H1 (cell line): ENCODE results near the gene CLDN34. TPM values are rescaled to one million over a fixed set of nuclear protein-coding genes. Genes with fewer than 3 reads are reported as not detected.

Experiments used
- ZNF274 ChIP-seq: IDR thresholded peaks from 2 replicates; pipeline ENCODE4 v1.7.0; 2012; ENCODE audit warnings: low read length, borderline replicate concordance; ENCODE audit errors: extremely low read depth
- polyA plus RNA-seq, 7 experiments: library from polyadenylated mRNA; depleted of rRNA in 3 of 7; stranded (reverse) in 5 of 7; unstranded in 2 of 7; fragments of >200 nt in 5 of 7; fragments of 200-250 nt in 2 of 7; gene quantifications; 1 replicate in 5 of 7; 2 replicates in 1 of 7; 4 replicates in 1 of 7; pipeline versions ENCODE4 v1.2.1 to v1.2.3, GENCODE V29; 2011 to 2013; ENCODE audit warnings: missing spikeins in 2 of 7, mixed read lengths in 2 of 7
- total RNA-seq: library from RNA; stranded (reverse); fragmentation: NEBNext Ultra II Directional; extraction: Animal tissue kit (Norgen Biotek cat#: 25700); gene quantifications from 2 replicates; pipeline ENCODE4 v1.2.1, GENCODE V29; 2021

CLDN34 gene
- total and polyA plus RNA-seq, 2 of the 8 experiments (the other 6 are each of a cell fraction or from before 2014, with no cell fraction given), result 0.26 to 0.50 TPM

DNA sequence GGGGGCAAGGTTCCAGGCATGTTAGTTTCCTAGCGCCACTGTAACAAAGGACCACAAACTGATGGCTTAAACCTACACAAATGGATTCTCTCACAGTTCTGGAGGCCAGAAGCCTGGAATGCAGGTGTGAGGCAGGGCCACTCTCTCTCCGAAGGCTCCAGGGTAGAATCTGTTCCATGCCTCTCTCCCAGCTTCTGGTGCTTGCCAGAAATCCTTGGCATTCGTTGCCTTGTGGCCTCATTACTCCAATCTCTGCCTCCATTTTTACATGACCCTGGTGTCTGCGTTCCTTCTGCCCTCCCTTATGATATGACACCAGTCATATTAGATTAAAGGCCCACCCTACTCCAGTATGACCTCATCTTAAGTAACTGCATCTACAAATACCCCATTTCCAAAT is 39.6 kb downstream of the CLDN34 start (continued):
- no peak for TF ChIP-seq ZNF274
